ENCODE results near the gene OSBPL8.
A peak's percentile ranks its signal among the peaks of the same experiment; 100 is the strongest.

OSBPL8 gene

GRCh38 chr12:76542908-76543307 is 16.7 kb downstream of the OSBPL8 start:
- H3K4me1 ChIP-seq (ENCODE audit: control extremely low read depth in 1 of 4, control insufficient read depth in 4 of 4, insufficient read depth in 4 of 4, low read length in 3 of 4), result peaks cover 0 to 2% (median 2%) of the 10 kb centered on the region in 4 experiments
- CTCF ChIA-PET, result interaction anchor here (0.8 to 2.0 kb wide), 2 partner anchors 16 to 87 kb away, joined by 3 to 6 read pairs; partner anchors contain the start of gene OSBPL8

GRCh38 chr12:76539727-76540126 is 19.8 kb downstream of the OSBPL8 start:
- POLR2A ChIA-PET, result no interaction called here
- H3K4me1 ChIP-seq (ENCODE audit: control extremely low read depth in 1 of 4, control insufficient read depth in 4 of 4, insufficient read depth in 4 of 4, low read length in 3 of 4), result peaks cover 0 to 2% (median 1%) of the 10 kb centered on the region in 4 experiments
- H3K27me3 ChIP-seq (replicated peaks in 2 of 5; ENCODE audit: control insufficient read depth in 4 of 5, insufficient read depth in 5 of 5, low read length in 4 of 5), result no peaks in the 10 kb centered on the region
- WGBS (ENCODE audit: insufficient coverage), result 84% methylated on average over 5 of the region's 6 CpGs
- H3K27ac ChIP-seq (ENCODE audit: insufficient read depth in 1 of 2, low read depth in 1 of 2, low read length in 2 of 2, poor library complexity in 1 of 2, severe bottlenecking in 2 of 2), result no peak overlapping the region
- peaks cover 2 to 6% (median 3%) of the 10 kb centered on the region in 4 experiments for H3K36me3 ChIP-seq (ENCODE audit: control insufficient read depth in 4 of 4, insufficient read depth in 4 of 4, low read length in 3 of 4)
- CTCF ChIA-PET, result interaction anchor here (1.0 kb wide), 1 partner anchor 48 kb away, joined by 5 read pairs; no protein-coding TSS in a partner anchor
- H3K4me3 ChIP-seq (ENCODE audit: control insufficient read depth in 1 of 7, extremely low read depth in 1 of 7, insufficient read depth in 4 of 7, low read depth in 2 of 7, low read length in 6 of 7), result no peak overlapping the region
- DNase-seq, result peak in 1 of 3 donors; percentile 30
- peaks cover 0 to 6% (median 0%) of the 10 kb centered on the region in 5 experiments for H3K9me3 ChIP-seq (ENCODE audit: control extremely low read depth in 1 of 5, control insufficient read depth in 4 of 5, insufficient read depth in 2 of 5, low read depth in 1 of 5, low read length in 4 of 5)

More at GRCh38 chr12:76542908-76543307, 16.7 kb downstream of the OSBPL8 start:
- Histone ChIP-seq H3K4me3 (ENCODE audit: control insufficient read depth in 1 of 7, extremely low read depth in 1 of 7, insufficient read depth in 4 of 7, low read depth in 2 of 7, low read length in 6 of 7) (no peak overlapping the region), H3K9me3 (ENCODE audit: control extremely low read depth in 1 of 5, control insufficient read depth in 4 of 5, insufficient read depth in 2 of 5, low read depth in 1 of 5, low read length in 4 of 5) (no peaks in the 10 kb centered on the region), H3K27ac (ENCODE audit: insufficient read depth in 1 of 2, low read depth in 1 of 2, low read length in 2 of 2, poor library complexity in 1 of 2, severe bottlenecking in 2 of 2) (no peak overlapping the region), H3K36me3 (ENCODE audit: control insufficient read depth in 4 of 4, insufficient read depth in 4 of 4, low read length in 3 of 4) (no peaks in the 10 kb centered on the region), H3K27me3 (replicated peaks in 2 of 5; ENCODE audit: control insufficient read depth in 4 of 5, insufficient read depth in 5 of 5, low read length in 4 of 5) (no peaks in the 10 kb centered on the region)
- WGBS (ENCODE audit: insufficient coverage), result 100% methylated on average over 1 of the region's 5 CpGs
- POLR2A ChIA-PET, result interaction anchor here (1.0 kb wide), 1 partner anchor 12 kb away, joined by 3 read pairs; no protein-coding TSS in a partner anchor
- DNase-seq, result no peak

- DNase-seq, result no peak
- no peak overlapping the region for H3K27ac ChIP-seq (ENCODE audit: insufficient read depth in 1 of 2, low read depth in 1 of 2, low read length in 2 of 2, poor library complexity in 1 of 2, severe bottlenecking in 2 of 2)
- CTCF ChIA-PET, result interaction anchor here (1.2 kb wide), 1 partner anchor 24 kb away, joined by 3 read pairs; no protein-coding TSS in a partner anchor
- peaks cover 0 to 2% (median 1%) of the 10 kb centered on the region in 4 experiments for H3K4me1 ChIP-seq (ENCODE audit: control extremely low read depth in 1 of 4, control insufficient read depth in 4 of 4, insufficient read depth in 4 of 4, low read length in 3 of 4)
- H3K9me3 ChIP-seq (ENCODE audit: control extremely low read depth in 1 of 5, control insufficient read depth in 4 of 5, insufficient read depth in 2 of 5, low read depth in 1 of 5, low read length in 4 of 5), result peaks cover 0 to 6% (median 0%) of the 10 kb centered on the region in 5 experiments
- no CpG with 5 or more reads among the region's 2 CpGs for WGBS (ENCODE audit: insufficient coverage)
- no peak overlapping the region for H3K4me3 ChIP-seq (ENCODE audit: control insufficient read depth in 1 of 7, extremely low read depth in 1 of 7, insufficient read depth in 4 of 7, low read depth in 2 of 7, low read length in 6 of 7)
- H3K36me3 ChIP-seq (ENCODE audit: control insufficient read depth in 4 of 4, insufficient read depth in 4 of 4, low read length in 3 of 4), result peaks cover 3 to 8% (median 4%) of the 10 kb centered on the region in 4 experiments
- no peaks in the 10 kb centered on the region for H3K27me3 ChIP-seq (replicated peaks in 2 of 5; ENCODE audit: control insufficient read depth in 4 of 5, insufficient read depth in 5 of 5, low read length in 4 of 5)
- POLR2A ChIA-PET, result no interaction called here
Measured at GRCh38 chr12:76537923-76538322, 21.6 kb downstream of the OSBPL8 start.

GRCh38 chr12:76536546-76536945 is 23.0 kb downstream of the OSBPL8 start:
- peaks cover 0 to 2% (median 1%) of the 10 kb centered on the region in 4 experiments for H3K4me1 ChIP-seq (ENCODE audit: control extremely low read depth in 1 of 4, control insufficient read depth in 4 of 4, insufficient read depth in 4 of 4, low read length in 3 of 4)
- H3K27me3 ChIP-seq (replicated peaks in 2 of 5; ENCODE audit: control insufficient read depth in 4 of 5, insufficient read depth in 5 of 5, low read length in 4 of 5), result no peaks in the 10 kb centered on the region
- peaks cover 0 to 6% (median 0%) of the 10 kb centered on the region in 5 experiments for H3K9me3 ChIP-seq (ENCODE audit: control extremely low read depth in 1 of 5, control insufficient read depth in 4 of 5, insufficient read depth in 2 of 5, low read depth in 1 of 5, low read length in 4 of 5)
- 100% methylated on average over 2 of the region's 5 CpGs for WGBS (ENCODE audit: insufficient coverage)
- ChIA-PET CTCF (interaction anchor here (1.3 kb wide), 1 partner anchor 14 kb away, joined by 4 read pairs; no protein-coding TSS in a partner anchor), POLR2A (no interaction called here)
- H3K27ac ChIP-seq (ENCODE audit: insufficient read depth in 1 of 2, low read depth in 1 of 2, low read length in 2 of 2, poor library complexity in 1 of 2, severe bottlenecking in 2 of 2), result no peak overlapping the region
- H3K4me3 ChIP-seq (ENCODE audit: control insufficient read depth in 1 of 7, extremely low read depth in 1 of 7, insufficient read depth in 4 of 7, low read depth in 2 of 7, low read length in 6 of 7), result no peak overlapping the region
- DNase-seq, result no peak
- peaks cover 3 to 8% (median 4%) of the 10 kb centered on the region in 4 experiments for H3K36me3 ChIP-seq (ENCODE audit: control insufficient read depth in 4 of 4, insufficient read depth in 4 of 4, low read length in 3 of 4)

- peaks cover 0 to 7% (median 2%) of the 10 kb centered on the region in 4 experiments for H3K4me1 ChIP-seq (ENCODE audit: control extremely low read depth in 1 of 4, control insufficient read depth in 4 of 4, insufficient read depth in 4 of 4, low read length in 3 of 4)
- H3K27me3 ChIP-seq (replicated peaks in 2 of 5; ENCODE audit: control insufficient read depth in 4 of 5, insufficient read depth in 5 of 5, low read length in 4 of 5), result no peaks in the 10 kb centered on the region
- CTCF ChIA-PET, result interaction anchor here (0.7 kb wide), 1 partner anchor 15 kb away, joined by 3 read pairs; no protein-coding TSS in a partner anchor
- no CpG with 5 or more reads among the region's 2 CpGs for WGBS (ENCODE audit: insufficient coverage)
- peaks cover 0 to 6% (median 0%) of the 10 kb centered on the region in 5 experiments for H3K9me3 ChIP-seq (ENCODE audit: control extremely low read depth in 1 of 5, control insufficient read depth in 4 of 5, insufficient read depth in 2 of 5, low read depth in 1 of 5, low read length in 4 of 5)
- peaks cover 3 to 8% (median 4%) of the 10 kb centered on the region in 4 experiments for H3K36me3 ChIP-seq (ENCODE audit: control insufficient read depth in 4 of 4, insufficient read depth in 4 of 4, low read length in 3 of 4)
- POLR2A ChIA-PET, result no interaction called here
- DNase-seq, result no peak
- no peak overlapping the region for H3K4me3 ChIP-seq (ENCODE audit: control insufficient read depth in 1 of 7, extremely low read depth in 1 of 7, insufficient read depth in 4 of 7, low read depth in 2 of 7, low read length in 6 of 7)
- no peak overlapping the region for H3K27ac ChIP-seq (ENCODE audit: insufficient read depth in 1 of 2, low read depth in 1 of 2, low read length in 2 of 2, poor library complexity in 1 of 2, severe bottlenecking in 2 of 2)
Measured at GRCh38 chr12:76535170-76535569, 24.4 kb downstream of the OSBPL8 start.

GRCh38 chr12:76533331-76533730 is 26.2 kb downstream of the OSBPL8 start:
- DNase-seq, result no peak
- no peak overlapping the region for H3K27ac ChIP-seq (ENCODE audit: insufficient read depth in 1 of 2, low read depth in 1 of 2, low read length in 2 of 2, poor library complexity in 1 of 2, severe bottlenecking in 2 of 2)
- peaks cover 0 to 6% (median 0%) of the 10 kb centered on the region in 5 experiments for H3K9me3 ChIP-seq (ENCODE audit: control extremely low read depth in 1 of 5, control insufficient read depth in 4 of 5, insufficient read depth in 2 of 5, low read depth in 1 of 5, low read length in 4 of 5)
- POLR2A ChIA-PET, result no interaction called here
- H3K4me3 ChIP-seq (ENCODE audit: control insufficient read depth in 1 of 7, extremely low read depth in 1 of 7, insufficient read depth in 4 of 7, low read depth in 2 of 7, low read length in 6 of 7), result no peak overlapping the region
- no peaks in the 10 kb centered on the region for H3K27me3 ChIP-seq (replicated peaks in 2 of 5; ENCODE audit: control insufficient read depth in 4 of 5, insufficient read depth in 5 of 5, low read length in 4 of 5)
- CTCF ChIA-PET, result interaction anchor here (1.3 kb wide), 1 partner anchor 15 kb away, joined by 3 read pairs; no protein-coding TSS in a partner anchor
- H3K4me1 ChIP-seq (ENCODE audit: control extremely low read depth in 1 of 4, control insufficient read depth in 4 of 4, insufficient read depth in 4 of 4, low read length in 3 of 4), result peaks cover 0 to 16% (median 0%) of the 10 kb centered on the region in 4 experiments
- peaks cover 3 to 8% (median 4%) of the 10 kb centered on the region in 4 experiments for H3K36me3 ChIP-seq (ENCODE audit: control insufficient read depth in 4 of 4, insufficient read depth in 4 of 4, low read length in 3 of 4)
- 100% methylated on average over 1 of the region's 5 CpGs for WGBS (ENCODE audit: insufficient coverage)

GRCh38 chr12:76532520-76532919 is 27.1 kb downstream of the OSBPL8 start:
- WGBS (ENCODE audit: insufficient coverage), result 100% methylated on average over 2 of the region's 4 CpGs

More at GRCh38 chr12:76532520-76532919, 27.1 kb downstream of the OSBPL8 start:
- no peak for DNase-seq
- H3K27me3 ChIP-seq (replicated peaks in 2 of 5; ENCODE audit: control insufficient read depth in 4 of 5, insufficient read depth in 5 of 5, low read length in 4 of 5), result no peaks in the 10 kb centered on the region
- no peak overlapping the region for H3K4me3 ChIP-seq (ENCODE audit: control insufficient read depth in 1 of 7, extremely low read depth in 1 of 7, insufficient read depth in 4 of 7, low read depth in 2 of 7, low read length in 6 of 7)
- H3K9me3 ChIP-seq (ENCODE audit: control extremely low read depth in 1 of 5, control insufficient read depth in 4 of 5, insufficient read depth in 2 of 5, low read depth in 1 of 5, low read length in 4 of 5), result peaks cover 0 to 6% (median 2%) of the 10 kb centered on the region in 5 experiments
- peaks cover 0 to 16% (median 0%) of the 10 kb centered on the region in 4 experiments for H3K4me1 ChIP-seq (ENCODE audit: control extremely low read depth in 1 of 4, control insufficient read depth in 4 of 4, insufficient read depth in 4 of 4, low read length in 3 of 4)
- no peak overlapping the region for H3K27ac ChIP-seq (ENCODE audit: insufficient read depth in 1 of 2, low read depth in 1 of 2, low read length in 2 of 2, poor library complexity in 1 of 2, severe bottlenecking in 2 of 2)
- CTCF ChIA-PET, result interaction anchor here (1.3 kb wide), 1 partner anchor 16 kb away, joined by 3 read pairs; no protein-coding TSS in a partner anchor
- POLR2A ChIA-PET, result no interaction called here
- H3K36me3 ChIP-seq (ENCODE audit: control insufficient read depth in 4 of 4, insufficient read depth in 4 of 4, low read length in 3 of 4), result peaks cover 3 to 9% (median 7%) of the 10 kb centered on the region in 4 experiments

All from common myeloid progenitor, CD34-positive (primary cell).